Omental fat pad (tissue), 4 donors: ENCODE measurements around the gene TTLL5. TPM values are rescaled to one million over a fixed set of nuclear protein-coding genes. Genes with fewer than 3 reads are reported as not detected.

Source experiments
- ATAC-seq: fragments of 150-250 bp; one replicate; pipeline ENCODE4 v1.9.1; 2016; ENCODE audit warnings: mild to moderate bottlenecking, moderate library complexity; ENCODE audit not compliant: low FRiP score
- DNase-seq: peaks from one replicate; pipeline ENCODE4 v3.0.0-alpha.2; 2019; ENCODE audit warnings: low spot score
- CTCF ChIP-seq, 3 donors: fragments of 450-650 bp; IDR thresholded peaks; one replicate each; pipeline ENCODE4 v1.5.1; 2016 to 2017; ENCODE audit warnings: antibody characterized with exemption in 3 of 3, mild to moderate bottlenecking in 3 of 3, moderate library complexity in 2 of 3
- total RNA-seq, 4 donors: library from RNA; depleted of rRNA; stranded (reverse); fragments of >200 nt; gene quantifications; one replicate each; pipeline ENCODE4 v1.1.0, GENCODE V29; 2016

Gene TTLL5
- total RNA-seq, 4 donors from 2014 or later: 17.3 to 28.2 (median 22.2) TPM

- no peak for TF ChIP-seq CTCF (IDR thresholded peaks at IDR 0.05)
- DNase-seq: no peak
- ATAC-seq: no peak
Observed at GRCh38 chr14:75804570-75805275, 143.7 kb downstream of the TTLL5 start.

GRCh38 chr14:75805646-75806045 is 144.6 kb downstream of the TTLL5 start:
- ATAC-seq (no peak), DNase-seq (no peak)
- no peak for TF ChIP-seq CTCF (IDR thresholded peaks at IDR 0.05)

GRCh38 chr14:75806352-75806832 is 145.3 kb downstream of the TTLL5 start:
- no peak for ATAC-seq

GRCh38 chr14:75807667-75808360 is 146.8 kb downstream of the TTLL5 start:
- no peak for TF ChIP-seq CTCF (IDR thresholded peaks at IDR 0.05)
- ATAC-seq (no peak), DNase-seq (no peak)

More at GRCh38 chr14:75806352-75806832, 145.3 kb downstream of the TTLL5 start:
- TF ChIP-seq CTCF (IDR thresholded peaks at IDR 0.05): no peak
- no peak for DNase-seq

GRCh38 chr14:75811136-75811829 is 150.2 kb downstream of the TTLL5 start:
- DNase-seq: no peak
- no peak for TF ChIP-seq CTCF (IDR thresholded peaks at IDR 0.05)
- no peak for ATAC-seq

- no peak for TF ChIP-seq CTCF (IDR thresholded peaks at IDR 0.05)
- ATAC-seq (peak; percentile 71), DNase-seq (no peak)
Observed at GRCh38 chr14:75811872-75812499, 150.9 kb downstream of the TTLL5 start.
